ENCODE measurements around the gene SLCO3A1.
"Not testable (repeated sequence)": the region's sequence is repeated elsewhere in the genome, so short reads cannot be mapped to it uniquely, and the experiment has no call there.

SLCO3A1 gene

DNA sequence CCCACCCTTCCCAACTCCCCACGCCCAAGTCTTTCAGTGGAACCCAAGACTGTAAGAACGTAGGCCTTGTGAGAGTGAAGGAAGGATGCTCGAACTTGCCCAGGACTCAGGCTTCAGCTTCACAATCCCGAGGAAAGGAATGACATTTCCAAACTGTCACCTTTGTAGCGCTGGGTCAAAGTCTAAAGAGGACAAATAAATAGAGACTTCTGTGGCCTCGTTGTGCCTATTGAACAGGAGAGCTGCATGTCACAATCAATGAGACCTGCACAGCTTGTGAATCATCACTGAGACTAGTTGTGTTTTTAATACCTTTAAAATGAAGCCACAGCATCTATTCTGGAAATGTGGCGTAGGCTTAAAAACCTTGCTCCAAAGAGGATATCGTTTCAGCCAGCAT is 317.4 kb downstream of the SLCO3A1 start:
- no peak for DNase-seq

DNA sequence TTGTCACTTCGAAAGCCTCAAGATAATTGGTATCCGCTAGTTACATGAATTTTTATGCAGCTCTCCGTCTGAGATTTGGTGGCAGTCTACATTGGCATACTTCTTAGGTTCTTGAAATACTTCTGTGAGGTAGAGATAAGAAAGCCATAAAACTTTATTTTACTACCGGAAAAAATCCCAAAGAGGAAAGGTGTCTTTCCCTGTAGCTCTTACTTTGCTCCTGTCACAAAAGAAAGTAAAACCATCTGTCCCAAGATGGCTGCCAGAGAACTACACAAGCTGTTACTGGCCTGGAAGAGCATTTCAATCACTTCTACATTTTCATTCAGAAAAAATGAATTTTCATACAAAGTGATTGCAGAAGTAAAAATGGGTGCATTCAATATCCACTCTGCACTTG is 325.4 kb downstream of the SLCO3A1 start:
- no peak for DNase-seq

DNA sequence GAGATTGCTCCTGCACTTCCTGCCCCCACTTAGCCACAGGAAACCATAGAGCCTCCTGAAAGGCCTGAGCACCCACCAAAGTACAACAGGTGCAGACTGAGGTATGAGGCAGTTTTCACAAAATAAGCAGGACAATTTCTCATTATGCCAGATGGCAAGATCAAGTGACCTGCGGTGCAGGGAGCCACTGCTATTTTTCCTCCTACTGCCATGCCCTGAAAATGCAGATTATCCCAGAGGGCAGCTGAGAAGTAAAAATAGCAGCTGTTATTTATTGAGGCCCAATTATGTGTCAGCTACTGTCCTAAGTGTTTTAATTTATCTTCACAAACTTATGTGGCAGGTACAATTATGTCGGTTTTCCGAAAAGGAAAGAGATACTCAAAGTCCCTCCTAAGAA is 330.6 kb downstream of the SLCO3A1 start:
- DNase-seq: no peak

DNA sequence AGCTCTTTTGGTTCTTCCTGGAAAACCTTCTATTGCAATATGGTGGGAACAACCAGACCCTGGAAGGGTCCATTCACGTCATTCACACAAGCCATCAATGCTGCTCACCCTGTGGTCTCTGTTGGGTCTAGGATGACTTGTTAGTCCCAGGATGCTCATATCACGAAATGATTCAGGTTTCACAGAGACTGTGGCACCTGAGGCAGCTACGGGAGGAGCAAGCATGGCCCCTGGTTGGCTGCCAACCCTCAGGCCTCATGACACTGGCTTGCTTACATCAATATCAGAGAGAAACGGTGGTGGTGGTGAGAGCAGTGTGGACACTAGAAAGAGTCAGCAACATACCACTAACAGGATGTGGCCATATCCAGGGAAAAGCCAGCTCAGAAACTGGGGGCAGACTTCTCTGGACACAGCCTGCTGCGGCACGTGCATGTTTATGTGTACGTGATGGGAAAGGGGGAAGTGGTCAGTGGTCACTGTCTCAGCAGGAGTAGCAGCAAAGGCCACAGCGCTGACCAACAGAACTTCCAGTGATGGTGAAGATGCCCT is 331.2 kb downstream of the SLCO3A1 start:
- DNase-seq: no peak

DNA sequence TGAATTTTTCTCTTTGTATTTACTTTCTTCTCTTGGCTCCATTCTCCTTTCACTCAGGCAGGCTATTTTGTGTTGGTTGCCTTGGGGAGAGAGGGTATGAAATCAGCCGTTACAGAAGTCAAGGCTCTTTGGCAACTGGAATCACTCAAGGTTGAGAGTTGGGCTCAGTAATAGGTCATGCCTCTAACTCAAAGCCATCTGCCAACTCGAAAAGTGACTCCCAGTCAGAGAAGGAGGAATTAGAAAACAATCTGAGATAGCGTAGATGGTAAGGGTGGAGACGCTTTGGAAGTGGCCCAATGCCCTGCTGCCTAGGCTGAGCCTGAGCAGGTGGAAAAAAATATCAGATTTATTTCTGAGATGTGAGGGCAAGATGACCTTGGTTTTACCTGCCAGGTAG is 334.5 kb downstream of the SLCO3A1 start:
- no peak for DNase-seq

DNA sequence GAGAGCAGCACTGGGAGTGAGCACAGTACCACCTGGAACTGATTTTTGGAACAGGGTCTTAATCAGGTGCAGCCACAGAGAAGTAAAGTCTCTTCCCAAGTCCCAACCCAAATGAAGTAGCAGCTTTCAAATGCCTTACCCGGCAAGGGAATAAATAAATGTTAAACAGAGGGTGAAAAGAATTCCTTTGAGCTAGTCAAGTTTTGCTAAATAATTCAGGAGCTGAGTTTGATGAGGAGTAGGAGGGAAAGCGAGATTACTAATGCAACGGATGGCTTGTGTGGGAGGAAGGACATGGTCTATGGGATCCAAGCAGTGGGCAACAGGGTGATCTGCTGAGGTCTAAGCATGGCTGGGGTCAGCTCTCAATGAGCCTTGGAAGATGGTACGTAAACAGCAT is 335.7 kb downstream of the SLCO3A1 start:
- DNase-seq: no peak

DNA sequence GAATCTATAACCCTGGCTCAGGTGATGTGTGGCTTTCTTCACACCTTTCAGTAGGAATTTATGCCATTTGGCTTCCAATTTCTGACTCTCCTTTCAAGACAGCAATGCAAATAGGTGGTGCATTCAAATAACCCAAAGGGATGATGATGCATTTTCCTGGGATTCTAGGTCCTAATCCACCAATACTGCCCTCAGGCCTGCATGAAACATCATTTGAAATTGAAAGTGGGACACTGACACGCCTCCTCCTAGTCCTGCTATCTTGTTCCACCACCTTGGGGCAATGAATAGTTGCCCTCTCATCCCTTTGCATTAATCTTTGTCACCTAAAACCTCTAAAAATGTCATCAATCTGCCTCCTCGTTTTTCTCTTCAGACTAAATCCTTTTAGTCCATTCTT is 341.7 kb downstream of the SLCO3A1 start:
- no peak for DNase-seq

DNA sequence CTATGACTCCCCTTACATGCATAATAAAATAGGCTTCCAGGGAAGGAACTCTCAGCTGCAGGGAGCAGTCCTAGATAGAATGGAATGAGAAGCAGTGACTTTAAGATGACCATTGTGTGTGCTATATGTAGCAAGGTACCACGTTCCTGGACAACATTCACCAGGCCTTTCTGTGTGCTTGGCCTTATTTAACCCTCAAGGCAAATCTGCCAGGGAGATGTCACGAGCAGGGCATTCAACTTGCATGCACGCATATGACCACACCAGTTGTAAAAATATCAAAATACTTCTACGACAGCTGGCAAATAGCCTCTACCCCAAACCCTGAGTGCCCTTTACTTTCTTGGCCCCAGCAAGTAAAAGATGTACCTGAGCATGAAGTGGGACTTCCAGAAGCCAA is 342.8 kb downstream of the SLCO3A1 start:
- no peak for DNase-seq

DNA sequence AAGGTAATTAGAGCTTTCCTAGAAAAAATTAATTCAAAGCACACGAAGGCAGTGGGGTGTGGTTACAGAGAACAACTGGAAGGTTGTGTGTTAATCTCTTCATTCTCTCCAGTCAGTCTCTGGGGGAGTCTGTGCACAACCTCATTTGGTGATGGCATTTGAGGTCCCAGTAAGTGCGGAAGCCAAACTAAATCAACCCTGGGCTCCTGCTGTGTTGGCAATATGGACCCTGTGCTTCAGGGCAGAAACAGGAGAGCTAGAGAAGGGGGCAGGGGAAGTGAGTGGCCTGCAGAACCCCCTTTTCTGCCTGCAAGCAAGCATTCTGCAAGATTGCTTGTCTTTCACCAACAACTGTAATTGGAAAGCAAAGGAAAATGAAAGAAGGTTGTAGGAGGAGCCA is 344.2 kb downstream of the SLCO3A1 start:
- no peak for DNase-seq

DNA sequence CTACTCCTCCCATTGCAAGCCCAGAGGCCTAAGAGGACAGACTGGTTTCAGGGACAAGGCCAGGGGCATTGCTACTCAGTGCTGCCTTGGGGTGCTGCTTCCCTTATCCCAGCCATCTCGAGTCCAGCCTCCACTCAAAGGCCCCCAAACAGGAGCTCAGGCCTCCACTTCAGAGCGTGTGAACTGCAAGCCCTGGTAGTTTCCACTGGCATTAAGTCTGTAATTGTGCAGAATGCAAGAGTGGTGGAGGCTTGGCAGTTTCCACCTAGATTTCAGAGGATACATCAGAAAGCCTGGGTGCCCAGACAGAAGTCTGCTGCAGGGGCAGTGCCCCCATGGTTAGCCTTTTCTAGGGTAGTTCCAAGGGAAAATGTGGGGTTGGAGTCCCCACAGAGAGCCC is 347.4 kb downstream of the SLCO3A1 start:
- DNase-seq: no peak

DNA sequence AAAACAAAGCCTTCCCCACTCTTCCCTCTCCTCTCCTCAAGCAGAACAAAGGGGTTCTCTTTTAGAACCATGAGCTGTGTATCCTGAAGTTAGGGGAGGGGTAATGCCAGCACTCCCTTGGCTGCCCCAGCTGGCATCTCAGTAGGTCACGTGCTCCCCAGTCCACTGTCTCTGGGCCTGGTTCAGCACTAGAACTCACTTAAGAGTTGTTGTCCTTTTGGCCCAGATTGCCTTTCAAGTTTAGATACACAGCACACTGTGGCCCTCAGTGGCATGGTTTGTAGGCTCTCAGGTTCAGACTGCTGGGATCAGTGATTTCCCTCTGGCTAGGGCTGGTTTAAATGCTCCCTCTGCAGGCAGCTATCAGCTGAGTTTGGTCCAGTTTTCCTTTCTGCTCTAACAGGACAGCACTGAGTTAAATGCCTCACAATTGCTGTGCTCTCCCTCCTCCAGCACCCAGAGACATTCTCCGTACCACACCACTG is 351.8 kb downstream of the SLCO3A1 start:
- no peak for DNase-seq

DNA sequence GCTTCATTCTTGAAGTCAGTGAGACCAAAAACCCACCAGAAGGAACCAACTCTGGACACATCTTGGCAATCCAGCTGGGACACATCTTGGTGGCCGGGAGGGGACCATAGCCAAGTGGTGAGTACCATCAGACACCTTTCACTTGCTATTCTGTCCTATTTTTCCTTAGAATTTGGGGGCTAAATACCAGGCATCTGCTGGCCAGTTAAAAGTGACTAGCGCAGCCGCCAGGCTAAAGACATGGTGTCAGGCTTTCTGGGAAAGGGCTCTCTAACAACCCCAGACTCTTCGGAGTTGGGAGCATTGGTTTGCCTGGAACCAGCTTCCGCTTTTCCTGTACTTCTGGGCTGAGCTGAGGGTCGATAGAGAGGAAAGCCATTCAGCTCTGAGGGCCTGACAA is 354.1 kb downstream of the SLCO3A1 start:
- DNase-seq: not testable (repeated sequence)
